HepG2 (cell line): ENCODE results near the gene ARPC1A.

Source experiments
- CC2D1A ChIP-seq: sonication (generic); formaldehyde crosslinking; IDR thresholded peaks from 2 replicates; pipeline ENCODE4 v1.8.1; 2023; ENCODE audit warnings: mild to moderate bottlenecking, missing genetic modification reagents
- CHCHD3 ChIP-seq: sonication (generic); formaldehyde crosslinking; IDR thresholded peaks from 2 replicates; pipeline ENCODE4 v1.8.0; 2022; ENCODE audit warnings: mild to moderate bottlenecking, missing genetic modification reagents, moderate library complexity
- FOXM1 ChIP-seq: sonication (generic); formaldehyde crosslinking; IDR thresholded peaks from 2 replicates; pipeline ENCODE4 v1.5.0; 2020; ENCODE audit warnings: missing genetic modification reagents
- ZBTB34 ChIP-seq: sonication (generic); formaldehyde crosslinking; IDR thresholded peaks from 2 replicates; pipeline ENCODE4 v1.8.0; 2022; ENCODE audit warnings: mild to moderate bottlenecking, missing genetic modification reagents
- ZNF558 ChIP-seq: sonication (generic); formaldehyde crosslinking; IDR thresholded peaks from 2 replicates; pipeline ENCODE4 v1.9.0; 2022; ENCODE audit warnings: mild to moderate bottlenecking, missing genetic modification reagents, borderline replicate concordance
- TF ChIP-seq, protein P1 (sequence below): sonication (generic); formaldehyde crosslinking; IDR thresholded peaks from 2 replicates; pipeline ENCODE4 v1.5.0; 2020; ENCODE audit warnings: mild to moderate bottlenecking, missing genetic modification reagents, moderate library complexity

DNA sequence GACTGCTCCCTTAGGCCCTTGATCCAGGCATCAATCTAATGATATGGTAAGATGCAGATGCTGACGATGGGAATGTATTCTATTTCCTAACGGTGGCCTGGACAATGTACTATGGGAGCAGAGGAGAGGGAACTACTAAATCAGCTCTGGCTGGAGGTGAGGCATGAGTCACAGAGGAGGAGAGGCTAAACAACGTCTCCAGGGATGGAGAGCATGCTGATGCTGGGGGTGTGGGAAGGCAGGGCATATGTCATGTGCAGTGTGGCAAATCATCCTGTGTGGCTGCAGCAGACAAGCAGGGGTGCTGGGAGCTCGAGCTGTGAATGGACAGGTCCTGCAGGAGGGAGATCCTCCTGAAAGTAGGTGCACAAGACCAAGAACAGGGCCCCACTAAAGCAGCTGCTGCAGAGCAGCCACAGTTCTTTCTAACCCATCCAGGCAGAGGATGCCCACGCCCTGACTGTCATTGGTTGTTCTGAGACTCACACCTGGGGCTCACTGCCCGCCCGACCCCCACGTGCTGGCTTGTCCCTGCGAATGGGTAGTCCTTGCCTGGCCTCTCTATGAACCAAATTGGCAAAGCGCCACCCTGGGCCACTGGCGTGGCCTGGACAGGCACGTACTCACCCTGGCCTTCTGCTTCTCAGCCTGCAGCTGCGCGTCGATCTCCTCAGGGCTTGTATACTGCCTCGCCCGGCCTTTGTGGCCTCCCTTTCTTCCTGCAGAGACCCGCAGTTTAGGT is 78.7 kb downstream of the ARPC1A start:
- TF ChIP-seq FOXM1 (CRISPR knock-in tag) (no peak), CC2D1A (CRISPR knock-in tag) (no peak), ZBTB34 (CRISPR knock-in tag) (no peak), CHCHD3 (CRISPR knock-in tag) (no peak), ZNF558 (no peak)
- TF ChIP-seq, protein P1, sequence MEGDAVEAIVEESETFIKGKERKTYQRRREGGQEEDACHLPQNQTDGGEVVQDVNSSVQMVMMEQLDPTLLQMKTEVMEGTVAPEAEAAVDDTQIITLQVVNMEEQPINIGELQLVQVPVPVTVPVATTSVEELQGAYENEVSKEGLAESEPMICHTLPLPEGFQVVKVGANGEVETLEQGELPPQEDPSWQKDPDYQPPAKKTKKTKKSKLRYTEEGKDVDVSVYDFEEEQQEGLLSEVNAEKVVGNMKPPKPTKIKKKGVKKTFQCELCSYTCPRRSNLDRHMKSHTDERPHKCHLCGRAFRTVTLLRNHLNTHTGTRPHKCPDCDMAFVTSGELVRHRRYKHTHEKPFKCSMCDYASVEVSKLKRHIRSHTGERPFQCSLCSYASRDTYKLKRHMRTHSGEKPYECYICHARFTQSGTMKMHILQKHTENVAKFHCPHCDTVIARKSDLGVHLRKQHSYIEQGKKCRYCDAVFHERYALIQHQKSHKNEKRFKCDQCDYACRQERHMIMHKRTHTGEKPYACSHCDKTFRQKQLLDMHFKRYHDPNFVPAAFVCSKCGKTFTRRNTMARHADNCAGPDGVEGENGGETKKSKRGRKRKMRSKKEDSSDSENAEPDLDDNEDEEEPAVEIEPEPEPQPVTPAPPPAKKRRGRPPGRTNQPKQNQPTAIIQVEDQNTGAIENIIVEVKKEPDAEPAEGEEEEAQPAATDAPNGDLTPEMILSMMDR (CRISPR knock-in tag), result no peak
